Lower leg skin (tissue), 3 donors: ENCODE measurements around the gene SLC38A1.

Experiments used
- POLR2A ChIP-seq, 2 donors: fragments of 450-650 bp; IDR thresholded peaks; one replicate each; pipeline ENCODE4 v1.6.1; 2016 to 2017; ENCODE audit warnings: antibody characterized with exemption in 2 of 2, mild to moderate bottlenecking in 1 of 2, moderate library complexity in 1 of 2
- TF ChIP-seq, protein P1 (sequence below), 3 donors: fragments of 450-650 bp; IDR thresholded peaks; one replicate each; pipeline ENCODE4 v1.5.1; 2016; ENCODE audit warnings: antibody characterized with exemption in 3 of 3, mild to moderate bottlenecking in 3 of 3, moderate library complexity in 2 of 3

DNA sequence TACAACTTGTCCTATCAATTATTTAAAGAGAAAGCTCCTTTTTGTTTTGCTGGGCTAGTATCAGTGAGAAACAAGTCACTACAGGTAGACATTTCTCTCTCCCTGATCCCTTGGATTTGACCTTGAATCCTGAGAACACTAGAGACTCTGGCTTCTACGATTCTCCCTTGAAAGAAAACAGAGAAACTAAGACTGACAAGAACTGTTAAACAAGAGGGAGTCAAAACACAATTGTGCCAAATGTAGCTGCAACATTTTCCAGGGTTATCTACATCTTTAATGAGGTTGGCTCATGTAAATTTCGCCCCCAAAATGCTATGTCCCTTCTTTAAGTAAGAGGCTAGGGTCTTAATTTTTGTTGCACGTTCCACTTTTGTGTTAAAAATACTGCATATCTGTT lies 62.4 kb downstream of the SLC38A1 start:
- TF ChIP-seq, protein P1, sequence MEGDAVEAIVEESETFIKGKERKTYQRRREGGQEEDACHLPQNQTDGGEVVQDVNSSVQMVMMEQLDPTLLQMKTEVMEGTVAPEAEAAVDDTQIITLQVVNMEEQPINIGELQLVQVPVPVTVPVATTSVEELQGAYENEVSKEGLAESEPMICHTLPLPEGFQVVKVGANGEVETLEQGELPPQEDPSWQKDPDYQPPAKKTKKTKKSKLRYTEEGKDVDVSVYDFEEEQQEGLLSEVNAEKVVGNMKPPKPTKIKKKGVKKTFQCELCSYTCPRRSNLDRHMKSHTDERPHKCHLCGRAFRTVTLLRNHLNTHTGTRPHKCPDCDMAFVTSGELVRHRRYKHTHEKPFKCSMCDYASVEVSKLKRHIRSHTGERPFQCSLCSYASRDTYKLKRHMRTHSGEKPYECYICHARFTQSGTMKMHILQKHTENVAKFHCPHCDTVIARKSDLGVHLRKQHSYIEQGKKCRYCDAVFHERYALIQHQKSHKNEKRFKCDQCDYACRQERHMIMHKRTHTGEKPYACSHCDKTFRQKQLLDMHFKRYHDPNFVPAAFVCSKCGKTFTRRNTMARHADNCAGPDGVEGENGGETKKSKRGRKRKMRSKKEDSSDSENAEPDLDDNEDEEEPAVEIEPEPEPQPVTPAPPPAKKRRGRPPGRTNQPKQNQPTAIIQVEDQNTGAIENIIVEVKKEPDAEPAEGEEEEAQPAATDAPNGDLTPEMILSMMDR (IDR thresholded peaks at IDR 0.05), result no peak
- TF ChIP-seq POLR2A (IDR thresholded peaks at IDR 0.05), result no peak
